H1 (cell line): ENCODE results near the gene GRK3. TPM values are rescaled to one million over a fixed set of nuclear protein-coding genes. Genes with fewer than 3 reads are reported as not detected.

Experiments
- CTCF ChIA-PET: fragments of 300-600 bp; sonication (Branson Sonifier 250); formaldehyde crosslinking; loops from one replicate; lab custom pipeline; 2021; ENCODE audit not compliant: partially characterized antibody; lab: Charles Lee
- POLR2A ChIA-PET: fragments of 300-600 bp; sonication (Branson Sonifier 250); formaldehyde crosslinking; loops from one replicate; lab custom pipeline; 2021; ENCODE audit warnings: inconsistent platforms; ENCODE audit not compliant: partially characterized antibody; lab: Charles Lee
- DNase-seq, 2 experiments: peaks; one replicate each; pipeline versions ENCODE4 v3.0.0 to v3.0.0-alpha.2; 2010 to 2022; ENCODE audit warnings: low spot score in 2 of 2, low read depth in 1 of 2, mixed read lengths in 1 of 2
- FAIRE-seq: peaks from 2 replicates; lab custom pipeline; 2011; peaks lifted over from hg19 to GRCh38; lab: Jason Lieb, UNC
- H2AFZ ChIP-seq: 2 replicates; pipeline ENCODE4 v1.8.1; 2012; ENCODE audit warnings: low read length, inconsistent platforms
- H2AK5ac ChIP-seq: 2 replicates; pipeline ENCODE4 v1.6.1; 2013; ENCODE audit warnings: low read depth, low read length
- H2BK120ac ChIP-seq: replicated peaks from 2 replicates; pipeline ENCODE3; 2013; ENCODE audit warnings: low read depth, low read length, inconsistent platforms
- H2BK12ac ChIP-seq: 2 replicates; pipeline ENCODE4 v1.6.1; 2013; ENCODE audit warnings: low read depth, low read length
- H2BK15ac ChIP-seq: 2 replicates; pipeline ENCODE4 v1.6.1; 2013; ENCODE audit warnings: low read length
- H2BK20ac ChIP-seq: 2 replicates; pipeline ENCODE4 v1.6.1; 2013; ENCODE audit warnings: low read length
- H2BK5ac ChIP-seq: 2 replicates; pipeline ENCODE4 v1.6.1; 2013; ENCODE audit warnings: low read depth, low read length
- H3K14ac ChIP-seq: 2 replicates; pipeline ENCODE4 v1.6.1; 2013; ENCODE audit warnings: inconsistent platforms; ENCODE audit not compliant: insufficient read length
- H3K18ac ChIP-seq: 2 replicates; pipeline ENCODE4 v1.6.1; 2013; ENCODE audit warnings: low read length; ENCODE audit errors: extremely low read depth
- H3K23ac ChIP-seq: 2 replicates; pipeline ENCODE4 v1.6.1; 2013; ENCODE audit warnings: inconsistent platforms; ENCODE audit not compliant: insufficient read length
- H3K23me2 ChIP-seq: 2 replicates; pipeline ENCODE4 v1.6.1; 2013; ENCODE audit warnings: low read depth, low read length
- H3K27ac ChIP-seq: 2 replicates; pipeline ENCODE4 v1.6.1; 2011; ENCODE audit warnings: low read depth, low read length, inconsistent platforms
- H3K27me3 ChIP-seq, 4 experiments: replicated peaks in 1 of 4; 1 replicate in 1 of 4; 2 replicates in 3 of 4; pipeline versions ENCODE4 v1.6.1 to v1.8.1; 2011 to 2013; ENCODE audit warnings: low read length in 3 of 4, mild to moderate bottlenecking in 3 of 4, inconsistent platforms in 2 of 4, mixed read lengths in 2 of 4, moderate library complexity in 1 of 4; ENCODE audit not compliant: control insufficient read depth in 3 of 4, insufficient read depth in 3 of 4; ENCODE audit errors: extremely low read depth in 1 of 4
- H3K36me3 ChIP-seq, 4 experiments: 2 replicates each; pipeline versions ENCODE4 v1.6.1 to v1.8.1; 2011 to 2013; ENCODE audit warnings: mild to moderate bottlenecking in 4 of 4, low read length in 3 of 4, moderate library complexity in 2 of 4, control low read depth in 1 of 4, inconsistent platforms in 1 of 4; ENCODE audit not compliant: insufficient read depth in 4 of 4, control insufficient read depth in 2 of 4
- H3K4ac ChIP-seq: replicated peaks from 2 replicates; pipeline ENCODE3; 2013; ENCODE audit warnings: low read length, low read depth, mixed read lengths, inconsistent platforms; ENCODE audit not compliant: insufficient read length
- H3K4me1 ChIP-seq, 4 experiments: replicated peaks in 1 of 4; 1 replicate in 1 of 4; 2 replicates in 3 of 4; pipeline versions ENCODE4 v1.6.1 to v1.8.1; 2011 to 2013; ENCODE audit warnings: low read length in 3 of 4, inconsistent platforms in 2 of 4, mixed read lengths in 1 of 4; ENCODE audit not compliant: insufficient read depth in 4 of 4, control insufficient read depth in 3 of 4
- H3K4me2 ChIP-seq, 2 experiments: 2 replicates each; pipeline versions ENCODE4 v1.6.1 to v1.8.1; 2011 to 2013; ENCODE audit warnings: low read depth in 2 of 2, low read length in 2 of 2, control low read depth in 1 of 2, inconsistent platforms in 1 of 2, mild to moderate bottlenecking in 1 of 2; ENCODE audit not compliant: insufficient read depth in 1 of 2
- H3K4me3 ChIP-seq, 4 experiments: fragments of 200-600, 300-600 bp in 1 of 4; sonication (generic), shearing (Covaris generic), sonication (Bioruptor Twin) in 1 of 4; 2 replicates each; pipeline versions ENCODE4 v1.5.1 to v1.8.1; 2011 to 2016; ENCODE audit warnings: low read length in 4 of 4, low read depth in 3 of 4, control low read depth in 2 of 4, inconsistent platforms in 2 of 4, mild to moderate bottlenecking in 2 of 4, mixed read lengths in 1 of 4, moderate library complexity in 1 of 4; ENCODE audit not compliant: insufficient read depth in 2 of 4; ENCODE audit errors: extremely low read depth in 1 of 4
- H3K56ac ChIP-seq: replicated peaks from 2 replicates; pipeline ENCODE3; 2013; ENCODE audit warnings: low read depth, mild to moderate bottlenecking, mixed read lengths, low read length, inconsistent platforms; ENCODE audit not compliant: insufficient read length
- H3K79me1 ChIP-seq: 2 replicates; pipeline ENCODE4 v1.6.1; 2013; ENCODE audit warnings: low read depth, low read length, control low read depth
- H3K79me2 ChIP-seq, 2 experiments: 2 replicates each; pipeline versions ENCODE4 v1.6.1 to v1.8.1; 2012 to 2013; ENCODE audit warnings: low read length in 2 of 2, mild to moderate bottlenecking in 2 of 2, inconsistent platforms in 1 of 2; ENCODE audit not compliant: insufficient read depth in 2 of 2, control insufficient read depth in 1 of 2
- H3K9ac ChIP-seq, 4 experiments: replicated peaks in 1 of 4; 1 replicate in 1 of 4; 2 replicates in 3 of 4; pipeline versions ENCODE4 v1.6.1 to v1.8.1; 2011 to 2013; ENCODE audit warnings: low read depth in 3 of 4, low read length in 3 of 4, control low read depth in 2 of 4, mild to moderate bottlenecking in 2 of 4, moderate library complexity in 2 of 4, inconsistent platforms in 1 of 4; ENCODE audit errors: extremely low read depth in 1 of 4
- H3K9me3 ChIP-seq, 2 experiments: 2 replicates each; pipeline versions ENCODE4 v1.6.1 to v1.8.1; 2012 to 2013; ENCODE audit warnings: mild to moderate bottlenecking in 2 of 2, moderate library complexity in 2 of 2, control low read depth in 1 of 2, inconsistent platforms in 1 of 2, low read depth in 1 of 2, low read length in 1 of 2, mixed read lengths in 1 of 2; ENCODE audit not compliant: insufficient read depth in 2 of 2
- H4K20me1 ChIP-seq, 2 experiments: replicated peaks in 1 of 2; 2 replicates each; pipeline versions ENCODE3 to v1.8.1; 2011 to 2013; ENCODE audit warnings: inconsistent platforms in 2 of 2, low read length in 2 of 2, mild to moderate bottlenecking in 1 of 2; ENCODE audit not compliant: insufficient read depth in 2 of 2, control insufficient read depth in 1 of 2
- H4K5ac ChIP-seq: 2 replicates; pipeline ENCODE4 v1.6.1; 2013; ENCODE audit warnings: low read length, low read depth, mixed read lengths, inconsistent platforms; ENCODE audit not compliant: insufficient read length
- H4K8ac ChIP-seq: 2 replicates; pipeline ENCODE4 v1.8.0; 2013; ENCODE audit warnings: mild to moderate bottlenecking, moderate library complexity, low read length, inconsistent platforms; ENCODE audit not compliant: insufficient read depth; ENCODE audit errors: extremely low read depth
- H4K91ac ChIP-seq: replicated peaks from 2 replicates; pipeline ENCODE3; 2013; ENCODE audit warnings: low read length, mixed read lengths, inconsistent platforms; ENCODE audit not compliant: insufficient read length
- CHD2 ChIP-seq: IDR thresholded peaks from 2 replicates; pipeline ENCODE4 v1.6.1; 2012; ENCODE audit warnings: low read length, improper control_type of control experiment
- CTBP2 ChIP-seq: IDR thresholded peaks from 2 replicates; pipeline ENCODE4 v1.7.0; 2011; ENCODE audit warnings: borderline replicate concordance, mild to moderate bottlenecking, moderate library complexity, mixed read lengths, low read length; ENCODE audit not compliant: insufficient read depth, insufficient read length
- CTCF ChIP-seq, 3 experiments: IDR thresholded peaks; 1 replicate in 2 of 3; 2 replicates in 1 of 3; pipeline versions ENCODE4 v1.5.1 to v1.6.1; 2011; ENCODE audit warnings: low read length in 3 of 3, mild to moderate bottlenecking in 3 of 3, inconsistent platforms in 2 of 3, low read depth in 1 of 3, moderate library complexity in 1 of 3; ENCODE audit not compliant: insufficient read depth in 1 of 3; ENCODE audit errors: control extremely low read depth in 1 of 3
- MAFK ChIP-seq: IDR thresholded peaks from 2 replicates; pipeline ENCODE4 v1.6.1; 2012; ENCODE audit warnings: low read depth, mild to moderate bottlenecking, improper control_type of control experiment, low read length
- RAD21 ChIP-seq, 2 experiments: IDR thresholded peaks in 1 of 2; conservative IDR thresholded peaks in 1 of 2; 2 replicates each; pipeline ENCODE4 v1.6.1; 2011; ENCODE audit warnings: low read depth in 2 of 2, low read length in 2 of 2, improper control_type of control experiment in 1 of 2, inconsistent platforms in 1 of 2, mild to moderate bottlenecking in 1 of 2, moderate library complexity in 1 of 2
- RFX5 ChIP-seq: IDR thresholded peaks from 2 replicates; pipeline ENCODE4 v1.6.1; 2011; ENCODE audit warnings: low read depth, low read length, improper control_type of control experiment, borderline replicate concordance
- SAP30 ChIP-seq: fragments of 300-600 bp; sonication (generic); IDR thresholded peaks from 2 replicates; pipeline ENCODE4 v1.7.1; 2012; ENCODE audit warnings: low read length, moderate library complexity, mild to moderate bottlenecking, inconsistent platforms; ENCODE audit not compliant: insufficient read depth, insufficient replicate concordance
- SRF ChIP-seq: IDR thresholded peaks from 2 replicates; pipeline ENCODE4 v1.6.1; 2011; ENCODE audit warnings: mild to moderate bottlenecking, low read depth, low read length, moderate library complexity
- WGBS, 2 experiments: shearing (Covaris generic) in 1 of 2; methylation state at CpG; one replicate each; pipeline versions ENCODE4 v1.1.6 to v1.1.7; 2013 to 2015; ENCODE audit warnings: low lambda C conversion rate in 2 of 2, mixed read lengths in 2 of 2, inconsistent platforms in 1 of 2, low coverage in 1 of 2, missing lambda C conversion rate in 1 of 2; ENCODE audit not compliant: insufficient replicate concordance in 2 of 2, insufficient coverage in 1 of 2, insufficient read length in 1 of 2; ENCODE audit errors: extremely low coverage in 1 of 2, missing lambda C conversion rate in 1 of 2; 5-methylcytosine and 5-hydroxymethylcytosine counted together
- polyA plus RNA-seq, 7 experiments: library from polyadenylated mRNA; depleted of rRNA in 3 of 7; stranded (reverse) in 5 of 7; unstranded in 2 of 7; fragments of >200 nt in 5 of 7; fragments of 200-250 nt in 2 of 7; gene quantifications; 1 replicate in 5 of 7; 2 replicates in 1 of 7; 4 replicates in 1 of 7; pipeline versions ENCODE4 v1.2.1 to v1.2.3, GENCODE V29; 2011 to 2013; ENCODE audit warnings: missing spikeins in 2 of 7, mixed read lengths in 2 of 7
- total RNA-seq: library from RNA; stranded (reverse); fragmentation: NEBNext Ultra II Directional; extraction: Animal tissue kit (Norgen Biotek cat#: 25700); gene quantifications from 2 replicates; pipeline ENCODE4 v1.2.1, GENCODE V29; 2021
- TF ChIP-seq, protein P1 (sequence below): IDR thresholded peaks from 2 replicates; pipeline ENCODE4 v1.6.1; 2011; ENCODE audit warnings: low read length, improper control_type of control experiment

Gene GRK3
- total and polyA plus RNA-seq, 2 of the 8 experiments (the other 6 are each of a cell fraction or from before 2014, with no cell fraction given) = 7.5 to 35.3 TPM

DNA sequence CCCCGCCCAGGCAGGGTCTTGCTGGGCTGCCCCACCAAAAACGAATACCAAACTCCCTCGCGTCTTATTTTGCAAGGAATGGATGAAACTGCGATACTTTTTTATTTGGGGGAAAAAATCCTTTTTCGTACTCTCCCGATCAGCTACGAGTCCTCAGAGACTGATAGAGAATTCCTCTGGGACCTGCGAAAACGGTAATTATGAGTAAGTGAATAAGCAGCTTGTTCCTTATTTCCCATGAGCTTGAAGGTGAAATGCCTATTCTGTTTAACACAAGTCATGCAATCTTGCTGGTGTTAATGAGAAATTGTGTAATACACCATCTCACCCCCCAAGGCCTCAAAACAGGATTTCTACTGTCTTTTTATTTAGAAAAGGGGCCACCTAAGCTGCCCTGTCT lies 5.5 kb downstream of the GRK3 start:
- Histone ChIP-seq H3K9me3 (no peaks in the 10 kb centered on the region), H3K18ac (no peak overlapping the region), H2BK12ac (no peak overlapping the region), H3K4me3 (no peak overlapping the region), H3K4me1 (peaks cover 2 to 13% (median 10%) of the 10 kb centered on the region in 4 experiments; a peak in 6 of 7 replicates), H3K56ac (no peak overlapping the region), H4K91ac (no peak overlapping the region), H4K8ac (no peak overlapping the region), H3K27me3 (no peaks in the 10 kb centered on the region), H4K5ac (no peak overlapping the region), H2BK20ac (no peak overlapping the region), H3K4ac (no peak overlapping the region), H2BK15ac (no peak overlapping the region), H3K36me3 (no peaks in the 10 kb centered on the region), H3K79me1 (peaks cover 8% of the 10 kb centered on the region), H3K23me2 (no peaks in the 10 kb centered on the region; the same call in 1 of the 2 replicates), H2AFZ (no peak overlapping the region), H3K9ac (no peak overlapping the region), H3K27ac (no peak overlapping the region), H3K14ac (no peak overlapping the region), H2BK5ac (no peak overlapping the region), H2AK5ac (no peak overlapping the region), H3K4me2 (0 out of 4 replicates have a peak overlapping the region, but pooled peaks of 1 of the 2 experiments have one; percentile 11), H3K79me2 (peaks cover 6 to 93% of the 10 kb centered on the region in 2 experiments), H3K23ac (no peak overlapping the region), H2BK120ac (no peak overlapping the region), H4K20me1 (peaks cover 2 to 4% of the 10 kb centered on the region in 2 experiments)
- DNase-seq = no peak
- ChIA-PET POLR2A (interaction anchor here (1.5 kb wide), 1 partner anchor 11 kb away, joined by 3 read pairs; no protein-coding TSS in a partner anchor), CTCF (interaction anchor here (0.6 to 1.8 kb wide), 3 partner anchors 50 to 203 kb away, joined by 3 to 6 read pairs (median 3); no protein-coding TSS in a partner anchor)
- no peak for FAIRE-seq
- 88% methylated on average over 10 of the region's 10 CpGs; no CpG with 5 or more reads in 1 of the 2 experiments for WGBS, 2 experiments
- no peak for TF ChIP-seq RAD21 (IDR thresholded peaks at IDR 0.05 in 1 of 2, conservative IDR thresholded peaks at IDR 0.05 in 1 of 2; ENCODE audit: low read depth in 2 of 2, low read length in 2 of 2)
- no peak for TF ChIP-seq RFX5
- no peak for TF ChIP-seq CHD2
- no peak for TF ChIP-seq SAP30
- TF ChIP-seq, protein P1, sequence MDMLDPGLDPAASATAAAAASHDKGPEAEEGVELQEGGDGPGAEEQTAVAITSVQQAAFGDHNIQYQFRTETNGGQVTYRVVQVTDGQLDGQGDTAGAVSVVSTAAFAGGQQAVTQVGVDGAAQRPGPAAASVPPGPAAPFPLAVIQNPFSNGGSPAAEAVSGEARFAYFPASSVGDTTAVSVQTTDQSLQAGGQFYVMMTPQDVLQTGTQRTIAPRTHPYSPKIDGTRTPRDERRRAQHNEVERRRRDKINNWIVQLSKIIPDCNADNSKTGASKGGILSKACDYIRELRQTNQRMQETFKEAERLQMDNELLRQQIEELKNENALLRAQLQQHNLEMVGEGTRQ = no peak
- TF ChIP-seq SRF = no peak
- no peak for TF ChIP-seq MAFK
- TF ChIP-seq CTCF (IDR thresholded peaks at IDR 0.05; ENCODE audit: control extremely low read depth in 1 of 3, insufficient read depth in 1 of 3, low read depth in 1 of 3, low read length in 3 of 3) = no peak
- no peak for TF ChIP-seq CTBP2
